ENCODE results near the gene PYGB.

PYGB gene

GRCh38 chr20:25272223-25273000 is 24.5 kb downstream of the PYGB start:
- Histone ChIP-seq H3K4me1 (ENCODE audit: low read depth, poor library complexity, severe bottlenecking) (no peaks in the 10 kb centered on the region), H3K27me3 (ENCODE audit: insufficient read depth, low read depth) (no peaks in the 10 kb centered on the region), H3K4me3 (IDR thresholded peaks at IDR 0.05; ENCODE audit: insufficient read depth, low read depth, low read length) (no peak overlapping the region), H2AFZ (ENCODE audit: low read depth) (no peak overlapping the region), H3K27ac (no peak overlapping the region), H4K20me1 (ENCODE audit: insufficient read depth) (no peaks in the 10 kb centered on the region), H3K36me3 (ENCODE audit: insufficient read depth) (no peaks in the 10 kb centered on the region), H3K4me2 (no peak overlapping the region), H3K79me2 (ENCODE audit: insufficient read depth, low read depth) (no peaks in the 10 kb centered on the region), H3K9ac (no peak overlapping the region)
- TF ChIP-seq, protein P1, sequence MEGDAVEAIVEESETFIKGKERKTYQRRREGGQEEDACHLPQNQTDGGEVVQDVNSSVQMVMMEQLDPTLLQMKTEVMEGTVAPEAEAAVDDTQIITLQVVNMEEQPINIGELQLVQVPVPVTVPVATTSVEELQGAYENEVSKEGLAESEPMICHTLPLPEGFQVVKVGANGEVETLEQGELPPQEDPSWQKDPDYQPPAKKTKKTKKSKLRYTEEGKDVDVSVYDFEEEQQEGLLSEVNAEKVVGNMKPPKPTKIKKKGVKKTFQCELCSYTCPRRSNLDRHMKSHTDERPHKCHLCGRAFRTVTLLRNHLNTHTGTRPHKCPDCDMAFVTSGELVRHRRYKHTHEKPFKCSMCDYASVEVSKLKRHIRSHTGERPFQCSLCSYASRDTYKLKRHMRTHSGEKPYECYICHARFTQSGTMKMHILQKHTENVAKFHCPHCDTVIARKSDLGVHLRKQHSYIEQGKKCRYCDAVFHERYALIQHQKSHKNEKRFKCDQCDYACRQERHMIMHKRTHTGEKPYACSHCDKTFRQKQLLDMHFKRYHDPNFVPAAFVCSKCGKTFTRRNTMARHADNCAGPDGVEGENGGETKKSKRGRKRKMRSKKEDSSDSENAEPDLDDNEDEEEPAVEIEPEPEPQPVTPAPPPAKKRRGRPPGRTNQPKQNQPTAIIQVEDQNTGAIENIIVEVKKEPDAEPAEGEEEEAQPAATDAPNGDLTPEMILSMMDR (conservative IDR thresholded peaks at IDR 0.05; ENCODE audit: low read depth, low read length) = no peak

DNA sequence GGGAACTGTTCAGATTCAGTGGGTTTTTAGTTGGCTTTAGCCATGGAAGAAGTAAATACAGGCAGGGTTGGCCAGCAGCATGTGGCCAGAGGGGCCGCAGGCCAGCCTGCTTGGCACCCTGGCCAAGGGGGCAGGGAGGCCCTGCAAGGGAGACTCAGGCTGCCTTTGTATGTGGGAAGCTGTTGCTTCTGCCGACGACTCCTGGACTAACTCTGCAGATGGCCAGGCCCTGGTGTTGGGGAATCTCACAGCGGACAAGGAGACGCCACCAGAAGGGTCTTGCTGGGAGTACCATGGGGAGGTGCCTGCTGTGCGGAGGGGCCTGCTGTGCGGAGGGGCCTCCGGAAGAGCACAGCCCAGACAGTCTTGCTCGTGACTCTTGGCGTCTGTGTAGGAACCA is 25.2 kb downstream of the PYGB start:
- H4K20me1 ChIP-seq (ENCODE audit: insufficient read depth) = no peaks in the 10 kb centered on the region
- no peak overlapping the region for H3K27ac ChIP-seq
- no peaks in the 10 kb centered on the region for H3K36me3 ChIP-seq (ENCODE audit: insufficient read depth)

DNA sequence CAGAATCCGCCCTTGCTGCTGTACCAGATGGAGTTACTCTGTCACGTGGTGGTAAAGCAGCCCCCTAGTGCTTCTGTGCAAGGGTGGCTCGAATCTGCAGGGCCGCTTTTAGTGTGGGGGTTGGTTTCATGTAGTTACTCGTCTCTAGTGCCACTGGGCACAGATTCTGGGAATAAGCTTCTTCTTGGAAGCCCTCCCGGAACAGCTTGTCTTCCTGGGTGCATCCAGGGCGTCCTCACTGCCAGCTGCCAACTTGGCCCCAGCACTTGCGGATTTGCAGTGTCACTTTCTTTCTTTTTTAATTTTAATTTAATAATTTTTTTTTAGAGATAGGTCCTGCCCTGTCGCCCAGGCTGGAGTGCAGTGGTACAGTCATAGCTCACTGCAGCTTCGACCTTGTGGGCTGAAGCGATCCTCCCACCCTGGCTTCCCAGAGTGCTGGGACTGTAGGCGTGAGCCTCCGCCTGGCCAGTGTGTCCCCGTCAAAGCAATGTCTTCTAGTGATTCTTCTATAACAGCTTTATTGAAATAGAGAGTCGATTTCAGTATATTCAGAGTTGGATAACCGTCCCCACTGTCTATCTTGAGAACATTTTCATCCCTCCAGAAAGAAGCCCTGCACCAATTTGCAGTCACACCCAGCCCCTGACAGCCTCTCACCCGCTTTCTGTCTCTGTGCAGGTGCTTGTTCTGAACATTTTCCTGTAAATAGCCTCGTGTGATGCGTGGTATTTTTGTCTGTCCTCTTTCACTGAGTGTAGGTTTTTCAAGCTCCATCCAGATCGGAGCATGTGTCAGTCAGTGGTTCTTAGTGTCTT is 25.9 kb downstream of the PYGB start:
- TF ChIP-seq, protein P1 (conservative IDR thresholded peaks at IDR 0.05; ENCODE audit: low read depth, low read length) = no peak
- no peaks in the 10 kb centered on the region for H3K36me3 ChIP-seq (ENCODE audit: insufficient read depth)

More for the DNA sequence above, 25.2 kb downstream of the PYGB start:
- Histone ChIP-seq H3K27me3 (ENCODE audit: insufficient read depth, low read depth) (no peaks in the 10 kb centered on the region), H3K4me3 (IDR thresholded peaks at IDR 0.05; ENCODE audit: insufficient read depth, low read depth, low read length) (no peak overlapping the region), H2AFZ (ENCODE audit: low read depth) (no peak overlapping the region), H3K4me2 (no peak overlapping the region), H3K79me2 (ENCODE audit: insufficient read depth, low read depth) (no peaks in the 10 kb centered on the region), H3K4me1 (ENCODE audit: low read depth, poor library complexity, severe bottlenecking) (no peaks in the 10 kb centered on the region), H3K9ac (no peak overlapping the region)
- TF ChIP-seq, protein P1 (conservative IDR thresholded peaks at IDR 0.05; ENCODE audit: low read depth, low read length) = no peak

GRCh38 chr20:25274481-25274880 is 26.6 kb downstream of the PYGB start:
- Histone ChIP-seq H3K27me3 (ENCODE audit: insufficient read depth, low read depth) (no peaks in the 10 kb centered on the region), H3K36me3 (ENCODE audit: insufficient read depth) (no peaks in the 10 kb centered on the region), H3K4me2 (no peak overlapping the region)

More for the DNA sequence above, 25.9 kb downstream of the PYGB start:
- Histone ChIP-seq H3K27ac (no peak overlapping the region), H3K9ac (no peak overlapping the region), H3K4me3 (IDR thresholded peaks at IDR 0.05; ENCODE audit: insufficient read depth, low read depth, low read length) (no peak overlapping the region), H3K4me1 (ENCODE audit: low read depth, poor library complexity, severe bottlenecking) (no peaks in the 10 kb centered on the region), H4K20me1 (ENCODE audit: insufficient read depth) (no peaks in the 10 kb centered on the region), H3K79me2 (ENCODE audit: insufficient read depth, low read depth) (no peaks in the 10 kb centered on the region), H3K27me3 (ENCODE audit: insufficient read depth, low read depth) (no peaks in the 10 kb centered on the region), H3K4me2 (no peak overlapping the region), H2AFZ (ENCODE audit: low read depth) (no peak overlapping the region)

More at GRCh38 chr20:25274481-25274880, 26.6 kb downstream of the PYGB start:
- TF ChIP-seq, protein P1 (conservative IDR thresholded peaks at IDR 0.05; ENCODE audit: low read depth, low read length) = no peak
- Histone ChIP-seq H3K4me1 (ENCODE audit: low read depth, poor library complexity, severe bottlenecking) (no peaks in the 10 kb centered on the region), H4K20me1 (ENCODE audit: insufficient read depth) (no peaks in the 10 kb centered on the region), H3K79me2 (ENCODE audit: insufficient read depth, low read depth) (no peaks in the 10 kb centered on the region), H3K9ac (no peak overlapping the region), H3K27ac (no peak overlapping the region), H3K4me3 (IDR thresholded peaks at IDR 0.05; ENCODE audit: insufficient read depth, low read depth, low read length) (no peak overlapping the region), H2AFZ (ENCODE audit: low read depth) (no peak overlapping the region)

Data from KMS-11 (cell line).